ENCODE data around the gene ARL4D. TPM values are rescaled to one million over a fixed set of nuclear protein-coding genes. Genes with fewer than 3 reads are reported as not detected.
"Not testable (repeated sequence)": the region's sequence is repeated elsewhere in the genome, so short reads cannot be mapped to it uniquely, and the experiment has no call there.

The ARL4D gene
- total RNA-seq, 1 donor from 2014 or later: 46.5 TPM

- no peak for DNase-seq
Measured at GRCh38 chr17:43369986-43370385, 28.8 kb upstream of the ARL4D start.

- DNase-seq: no peak
Measured at GRCh38 chr17:43371227-43371821, 27.5 kb upstream of the ARL4D start.

GRCh38 chr17:43372273-43372911 is 26.4 kb upstream of the ARL4D start:
- DNase-seq: no peak

- no peak for DNase-seq
Measured at GRCh38 chr17:43373356-43373755, 25.4 kb upstream of the ARL4D start.

- not testable (repeated sequence) for DNase-seq
Measured at GRCh38 chr17:43375915-43376314, 22.9 kb upstream of the ARL4D start.

GRCh38 chr17:43377056-43377810 is 21.6 kb upstream of the ARL4D start:
- DNase-seq: no peak

GRCh38 chr17:43378766-43379165 is 20.0 kb upstream of the ARL4D start:
- no peak for DNase-seq

GRCh38 chr17:43380307-43380706 is 18.5 kb upstream of the ARL4D start:
- DNase-seq: no peak

GRCh38 chr17:43381204-43381603 is 17.6 kb upstream of the ARL4D start:
- DNase-seq: no peak

- DNase-seq: no peak
Measured at GRCh38 chr17:43381621-43382020, 17.2 kb upstream of the ARL4D start.

GRCh38 chr17:43382776-43383175 is 16.0 kb upstream of the ARL4D start:
- no peak for DNase-seq

- no peak for DNase-seq
Measured at GRCh38 chr17:43383372-43383771, 15.4 kb upstream of the ARL4D start.

- no peak for DNase-seq
Measured at GRCh38 chr17:43383826-43384475, 14.8 kb upstream of the ARL4D start.

- DNase-seq: no peak
Measured at GRCh38 chr17:43384476-43384862, 14.3 kb upstream of the ARL4D start.

- DNase-seq: no peak
Measured at GRCh38 chr17:43385046-43385831, 13.6 kb upstream of the ARL4D start.

- peak; percentile 98 for DNase-seq
Measured at GRCh38 chr17:43388359-43389045, 10.3 kb upstream of the ARL4D start.

- DNase-seq: peak; percentile 79
Measured at GRCh38 chr17:43389046-43389947, 9.5 kb upstream of the ARL4D start.

GRCh38 chr17:43392397-43392796 is 6.4 kb upstream of the ARL4D start:
- DNase-seq: no peak

- peak; percentile 74 for DNase-seq
Measured at GRCh38 chr17:43393944-43394482, 4.8 kb upstream of the ARL4D start.

- not testable (repeated sequence) for DNase-seq
Measured at GRCh38 chr17:43394696-43395095, 4.1 kb upstream of the ARL4D start.

Measured in occipital lobe (tissue), 2 donors.